GM12872 (cell line): ENCODE results near the gene SNAP47.

Experiments
- TF ChIP-seq, protein P1 (sequence below): IDR thresholded peaks from 3 replicates; pipeline ENCODE4 v1.5.1; 2011; ENCODE audit warnings: low read depth, mild to moderate bottlenecking, low read length, moderate library complexity; ENCODE audit not compliant: insufficient read depth

The SNAP47 gene, protein sequence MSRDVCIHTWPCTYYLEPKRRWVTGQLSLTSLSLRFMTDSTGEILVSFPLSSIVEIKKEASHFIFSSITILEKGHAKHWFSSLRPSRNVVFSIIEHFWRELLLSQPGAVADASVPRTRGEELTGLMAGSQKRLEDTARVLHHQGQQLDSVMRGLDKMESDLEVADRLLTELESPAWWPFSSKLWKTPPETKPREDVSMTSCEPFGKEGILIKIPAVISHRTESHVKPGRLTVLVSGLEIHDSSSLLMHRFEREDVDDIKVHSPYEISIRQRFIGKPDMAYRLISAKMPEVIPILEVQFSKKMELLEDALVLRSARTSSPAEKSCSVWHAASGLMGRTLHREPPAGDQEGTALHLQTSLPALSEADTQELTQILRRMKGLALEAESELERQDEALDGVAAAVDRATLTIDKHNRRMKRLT

DNA sequence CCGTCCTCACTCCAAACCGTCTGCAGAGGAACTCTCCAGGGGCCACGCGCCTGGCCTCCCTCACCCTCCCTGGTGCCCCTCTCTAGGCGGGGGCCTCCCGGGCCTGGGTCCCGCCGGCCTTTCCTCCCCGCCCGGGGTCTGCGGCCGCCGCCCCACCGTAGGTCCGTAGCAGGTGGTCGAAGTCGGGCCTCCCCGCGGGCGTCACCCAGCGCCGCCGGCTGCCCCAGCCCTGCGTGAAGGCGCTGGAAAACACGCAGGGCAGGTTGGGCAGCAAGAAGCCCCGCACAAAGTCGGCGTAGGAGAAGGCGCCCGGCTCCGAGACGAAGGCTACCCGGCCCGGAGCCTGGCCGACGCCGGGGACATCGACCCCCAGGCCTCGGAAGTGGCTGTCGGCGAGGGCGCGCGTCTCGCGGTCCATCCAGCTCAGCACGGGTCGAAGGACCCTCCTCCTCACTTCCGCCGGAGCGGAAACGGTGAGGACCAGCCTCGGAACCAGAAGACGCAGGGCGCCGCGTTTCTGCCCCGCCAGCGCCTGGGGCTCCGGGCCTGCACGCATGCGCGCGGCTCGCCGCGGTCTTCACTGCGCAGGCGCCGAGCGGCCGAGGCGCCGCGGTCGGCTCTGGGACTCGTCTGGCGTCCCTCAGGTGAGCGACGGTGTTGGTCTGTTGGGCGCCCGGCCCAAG is at the start of gene SNAP47, which contains the start of gene JMJD4:
TSS of gene SNAP47 (plus strand) at position 580 of the 683 bp plus-strand sequence. CDS start 12,302 bp downstream, outside the sequence.
TSS of gene JMJD4 (minus strand) at position 447 of the 683 bp plus-strand sequence. CDS start at position 418, 29 bp downstream.
- TF ChIP-seq, protein P1, sequence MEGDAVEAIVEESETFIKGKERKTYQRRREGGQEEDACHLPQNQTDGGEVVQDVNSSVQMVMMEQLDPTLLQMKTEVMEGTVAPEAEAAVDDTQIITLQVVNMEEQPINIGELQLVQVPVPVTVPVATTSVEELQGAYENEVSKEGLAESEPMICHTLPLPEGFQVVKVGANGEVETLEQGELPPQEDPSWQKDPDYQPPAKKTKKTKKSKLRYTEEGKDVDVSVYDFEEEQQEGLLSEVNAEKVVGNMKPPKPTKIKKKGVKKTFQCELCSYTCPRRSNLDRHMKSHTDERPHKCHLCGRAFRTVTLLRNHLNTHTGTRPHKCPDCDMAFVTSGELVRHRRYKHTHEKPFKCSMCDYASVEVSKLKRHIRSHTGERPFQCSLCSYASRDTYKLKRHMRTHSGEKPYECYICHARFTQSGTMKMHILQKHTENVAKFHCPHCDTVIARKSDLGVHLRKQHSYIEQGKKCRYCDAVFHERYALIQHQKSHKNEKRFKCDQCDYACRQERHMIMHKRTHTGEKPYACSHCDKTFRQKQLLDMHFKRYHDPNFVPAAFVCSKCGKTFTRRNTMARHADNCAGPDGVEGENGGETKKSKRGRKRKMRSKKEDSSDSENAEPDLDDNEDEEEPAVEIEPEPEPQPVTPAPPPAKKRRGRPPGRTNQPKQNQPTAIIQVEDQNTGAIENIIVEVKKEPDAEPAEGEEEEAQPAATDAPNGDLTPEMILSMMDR, result no peak

DNA sequence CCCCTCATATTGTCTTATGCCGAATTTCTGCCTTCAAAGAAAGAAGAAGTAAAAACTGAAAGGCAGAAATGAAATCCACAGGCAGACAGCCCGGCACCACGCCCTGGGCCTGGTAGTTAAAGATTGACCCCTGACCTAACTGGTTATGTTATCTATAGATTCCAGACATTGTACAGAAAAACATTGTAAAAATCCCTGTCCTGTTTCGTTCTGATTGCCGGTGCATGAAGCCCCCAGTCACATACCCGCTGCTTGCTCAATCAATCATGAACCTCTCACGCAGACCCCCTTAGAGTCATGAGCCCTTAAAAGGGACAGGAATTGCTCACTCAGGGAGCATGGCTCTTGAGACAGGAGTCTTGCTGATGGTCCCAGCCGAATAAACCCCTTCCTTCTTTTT is 49.4 kb upstream of the SNAP47 start:
- TF ChIP-seq, protein P1, result no peak

DNA sequence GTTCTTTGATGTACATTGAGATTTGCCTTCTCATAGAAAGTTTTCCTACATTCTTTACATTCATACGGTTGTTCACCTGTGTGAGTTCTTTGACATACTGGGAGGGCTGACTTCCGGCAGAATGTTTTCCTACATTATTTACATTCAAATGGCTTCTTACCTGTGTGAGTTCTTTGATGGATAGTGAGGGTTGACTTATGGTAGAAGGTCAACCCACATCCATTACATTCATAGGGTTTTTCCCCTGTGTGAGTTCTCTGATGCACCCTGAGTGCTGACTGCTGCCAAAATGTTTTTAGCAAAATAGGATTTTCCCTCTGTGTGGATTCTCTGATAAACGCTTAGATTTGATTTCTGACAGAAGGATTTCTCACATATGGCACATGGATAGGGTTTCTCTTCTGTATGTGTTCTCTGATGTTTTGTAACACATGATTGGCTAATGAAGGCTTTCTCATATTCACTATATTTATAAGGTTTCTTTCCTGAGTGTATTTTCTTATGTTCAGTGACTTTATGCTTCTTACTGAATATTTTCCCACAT is 37.8 kb upstream of the SNAP47 start:
- TF ChIP-seq, protein P1, result no peak

DNA sequence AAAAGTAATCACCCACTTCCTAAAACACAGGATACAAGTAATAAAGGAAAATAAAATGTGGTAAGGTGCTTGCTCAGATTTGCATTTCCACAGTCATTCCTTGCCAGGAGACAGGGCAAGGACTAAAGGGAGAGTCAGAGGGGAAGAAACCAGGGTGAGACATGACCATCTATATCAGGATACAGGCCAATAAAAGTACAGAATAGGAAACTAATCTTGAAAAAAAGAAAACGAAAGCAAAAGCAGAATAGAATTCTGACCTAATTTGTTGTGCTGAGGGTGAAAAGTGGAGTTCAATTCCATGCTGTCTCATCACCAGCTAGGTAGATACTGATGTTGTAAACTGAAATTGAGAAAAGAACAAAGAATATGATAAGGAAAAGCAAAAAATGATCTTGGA is 27.4 kb upstream of the SNAP47 start:
- TF ChIP-seq, protein P1, result no peak

DNA sequence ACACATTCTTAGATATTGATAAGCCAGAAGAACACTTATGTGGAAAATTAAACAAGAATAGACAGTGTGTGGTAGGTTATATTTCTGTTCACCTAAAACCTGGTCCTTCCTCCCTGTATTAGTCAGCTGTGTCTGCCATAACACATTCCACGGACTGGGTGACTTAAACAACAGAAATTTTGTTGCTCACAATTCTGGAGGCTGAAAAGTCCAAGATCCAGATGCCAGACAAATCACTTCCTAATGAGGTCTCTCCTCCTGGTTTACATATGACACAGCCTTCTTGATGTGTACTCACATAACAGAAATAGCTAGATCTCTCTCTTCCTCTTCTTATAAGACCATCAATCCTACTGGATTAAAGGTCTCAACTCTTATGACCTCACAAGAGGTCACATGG is 25.8 kb upstream of the SNAP47 start:
- TF ChIP-seq, protein P1, result no peak

DNA sequence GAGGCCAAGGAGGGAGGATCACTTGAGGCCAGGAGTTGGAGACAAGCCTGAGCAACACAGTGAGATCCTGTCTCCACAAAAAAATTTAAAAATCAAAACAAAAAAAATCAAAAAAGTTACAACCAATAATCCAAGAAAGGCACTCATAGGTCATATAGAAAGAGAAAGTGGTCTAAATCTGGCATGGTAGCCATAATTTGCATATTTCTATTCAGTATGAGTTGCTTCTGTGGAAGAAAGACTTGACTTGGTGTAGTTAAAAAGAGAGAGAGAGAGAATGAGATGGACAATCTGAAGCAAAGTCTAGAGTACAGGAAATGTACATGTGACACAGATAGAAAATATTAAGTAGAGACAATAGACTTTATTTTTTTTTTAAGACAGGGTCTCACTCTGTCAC is 22.6 kb upstream of the SNAP47 start:
- TF ChIP-seq, protein P1, result no peak

DNA sequence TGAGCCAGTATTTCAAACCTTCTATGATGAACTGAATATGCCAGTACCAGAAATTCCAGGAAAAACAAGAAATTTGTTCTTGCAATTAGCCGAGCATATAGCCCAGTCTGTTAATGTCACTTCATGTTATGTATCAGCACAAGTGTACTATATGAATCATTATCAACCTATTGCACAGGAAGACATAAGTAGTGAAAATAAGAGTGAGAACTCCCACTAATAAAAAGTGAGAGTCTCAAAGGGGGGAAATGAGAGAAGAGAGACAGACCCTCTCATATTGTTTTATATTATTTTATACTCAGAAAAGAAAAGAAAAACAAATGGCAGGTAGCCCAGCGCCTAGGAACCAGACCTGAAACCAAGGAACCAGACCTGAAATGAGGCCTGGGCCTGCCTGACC is 16.3 kb upstream of the SNAP47 start:
- TF ChIP-seq, protein P1, result no peak
